Measurements from ENCODE around the gene RHAG. TPM values are rescaled to one million over a fixed set of nuclear protein-coding genes. Genes with fewer than 3 reads are reported as not detected.
"Not testable (repeated sequence)": the region's sequence is repeated elsewhere in the genome, so short reads cannot be mapped to it uniquely, and the experiment has no call there.

Gene RHAG
- total RNA-seq, 1 donor from 2014 or later, result not detected

GRCh38 chr6:49606721-49607390 is 29.8 kb downstream of the RHAG start:
- Mint-ChIP-seq H3K27me3 (ENCODE audit: low read depth) (peaks cover 7% of the 10 kb centered on the region), H3K27ac (ENCODE audit: unreplicated experiment) (no peak overlapping the region), H3K4me1 (peaks cover 3% of the 10 kb centered on the region), H3K9me3 (no peaks in the 10 kb centered on the region), H3K36me3 (ENCODE audit: low read depth) (no peaks in the 10 kb centered on the region), H3K4me3 (no peak overlapping the region)
- DNase-seq (ENCODE audit: low read depth, low spot score), result peak; percentile 25
- TF ChIP-seq CTCF (conservative IDR thresholded peaks at IDR 0.05), result peak; percentile 89

GRCh38 chr6:49604080-49604479 is 32.6 kb downstream of the RHAG start:
- not testable (repeated sequence) for DNase-seq (ENCODE audit: low read depth, low spot score); H3K4me3 Mint-ChIP-seq; H3K27me3 Mint-ChIP-seq (ENCODE audit: low read depth); H3K4me1 Mint-ChIP-seq; H3K9me3 Mint-ChIP-seq; H3K27ac Mint-ChIP-seq (ENCODE audit: unreplicated experiment); H3K36me3 Mint-ChIP-seq (ENCODE audit: low read depth)

GRCh38 chr6:49587262-49587661 is 49.4 kb downstream of the RHAG start:
- H3K4me3 Mint-ChIP-seq; H3K4me1 Mint-ChIP-seq; DNase-seq (ENCODE audit: low read depth, low spot score); H3K27me3 Mint-ChIP-seq (ENCODE audit: low read depth); H3K27ac Mint-ChIP-seq (ENCODE audit: unreplicated experiment); H3K9me3 Mint-ChIP-seq; H3K36me3 Mint-ChIP-seq (ENCODE audit: low read depth): not testable (repeated sequence)

GRCh38 chr6:49582529-49582928 is 54.1 kb downstream of the RHAG start:
- no peak for TF ChIP-seq CTCF (conservative IDR thresholded peaks at IDR 0.05)
- DNase-seq (ENCODE audit: low read depth, low spot score), result no peak
- H3K4me3 Mint-ChIP-seq, result no peak overlapping the region
- H3K9me3 Mint-ChIP-seq, result no peaks in the 10 kb centered on the region
- no peak overlapping the region for H3K27ac Mint-ChIP-seq (ENCODE audit: unreplicated experiment)
- H3K4me1 Mint-ChIP-seq, result no peaks in the 10 kb centered on the region
- H3K27me3 Mint-ChIP-seq (ENCODE audit: low read depth), result no peaks in the 10 kb centered on the region
- H3K36me3 Mint-ChIP-seq (ENCODE audit: low read depth), result no peaks in the 10 kb centered on the region

- Mint-ChIP-seq H3K27me3 (ENCODE audit: low read depth) (no peaks in the 10 kb centered on the region), H3K9me3 (no peaks in the 10 kb centered on the region), H3K27ac (ENCODE audit: unreplicated experiment) (no peak overlapping the region), H3K36me3 (ENCODE audit: low read depth) (no peaks in the 10 kb centered on the region), H3K4me3 (no peak overlapping the region), H3K4me1 (no peaks in the 10 kb centered on the region)
- no peak for DNase-seq (ENCODE audit: low read depth, low spot score)
- TF ChIP-seq CTCF (conservative IDR thresholded peaks at IDR 0.05), result no peak
Observed at GRCh38 chr6:49579649-49580048, 57.0 kb downstream of the RHAG start.

GRCh38 chr6:49576618-49577017 is 60.0 kb downstream of the RHAG start:
- no peaks in the 10 kb centered on the region for H3K36me3 Mint-ChIP-seq (ENCODE audit: low read depth)
- DNase-seq (ENCODE audit: low read depth, low spot score), result no peak
- H3K4me3 Mint-ChIP-seq, result no peak overlapping the region
- no peaks in the 10 kb centered on the region for H3K27me3 Mint-ChIP-seq (ENCODE audit: low read depth)
- no peaks in the 10 kb centered on the region for H3K4me1 Mint-ChIP-seq
- H3K27ac Mint-ChIP-seq (ENCODE audit: unreplicated experiment), result no peak overlapping the region
- no peaks in the 10 kb centered on the region for H3K9me3 Mint-ChIP-seq
- no peak for TF ChIP-seq CTCF (conservative IDR thresholded peaks at IDR 0.05)

All from neural crest cell (in vitro differentiated cells).